AG04449 (cell line): ENCODE results near the gene NACC1.

ENCODE experiments used
- CTCF ChIA-PET: fragments of 350-600 bp; formaldehyde crosslinking; extraction: SDS; loops from one replicate; lab custom pipeline; 2021; ENCODE audit warnings: antibody characterized with exemption; lab: Yijun Ruan, JAX
- POLR2A ChIA-PET: fragments of 400-600, 350-600 bp; formaldehyde crosslinking; extraction: SDS; loops from one replicate; lab custom pipeline; 2020; ENCODE audit warnings: antibody characterized with exemption, inconsistent platforms; lab: Yijun Ruan, JAX
- DNase-seq: peaks from one replicate; pipeline ENCODE4 v3.0.0-alpha.2; 2010; ENCODE audit warnings: low read depth, low spot score
- H3K4me3 ChIP-seq: 2 replicates; pipeline ENCODE4 v1.5.1; 2011; ENCODE audit warnings: low read depth, mild to moderate bottlenecking, control low read depth, low read length
- TF ChIP-seq, protein P1 (sequence below): IDR thresholded peaks from one replicate; pipeline ENCODE4 v1.5.1; 2011; ENCODE audit warnings: mild to moderate bottlenecking, moderate library complexity, low read length, control low read depth, inconsistent platforms; ENCODE audit not compliant: insufficient read depth; ENCODE audit errors: missing control alignments

Gene NACC1

DNA sequence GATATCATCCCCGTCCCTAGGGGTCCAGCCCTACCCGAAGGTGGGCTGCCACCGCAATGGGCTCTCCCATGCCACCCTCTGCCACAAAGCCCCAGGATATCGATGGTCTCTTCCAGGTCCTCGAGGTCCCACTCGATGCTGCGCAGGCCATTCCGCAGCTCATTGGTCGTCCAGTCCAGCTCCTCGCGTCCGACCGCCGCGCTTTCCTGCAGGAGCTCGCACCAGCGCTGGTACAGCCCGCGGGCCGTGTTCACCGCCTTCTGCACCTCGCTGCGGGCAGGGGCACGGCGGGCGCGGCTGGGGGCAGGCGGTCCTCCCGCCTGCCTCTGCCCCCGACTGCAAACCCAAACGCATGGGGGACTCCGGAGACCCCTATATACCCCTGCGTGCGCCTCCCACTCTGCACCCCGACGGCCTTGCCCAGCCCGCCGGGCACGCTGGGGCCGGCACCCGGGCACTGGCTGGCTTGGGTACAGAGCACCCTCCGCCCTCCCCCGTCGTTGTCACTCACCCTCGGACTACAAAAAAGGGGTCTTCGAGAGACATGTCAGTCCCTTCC is 31.6 kb downstream of the NACC1 start:
- DNase-seq = no peak
- TF ChIP-seq, protein P1, sequence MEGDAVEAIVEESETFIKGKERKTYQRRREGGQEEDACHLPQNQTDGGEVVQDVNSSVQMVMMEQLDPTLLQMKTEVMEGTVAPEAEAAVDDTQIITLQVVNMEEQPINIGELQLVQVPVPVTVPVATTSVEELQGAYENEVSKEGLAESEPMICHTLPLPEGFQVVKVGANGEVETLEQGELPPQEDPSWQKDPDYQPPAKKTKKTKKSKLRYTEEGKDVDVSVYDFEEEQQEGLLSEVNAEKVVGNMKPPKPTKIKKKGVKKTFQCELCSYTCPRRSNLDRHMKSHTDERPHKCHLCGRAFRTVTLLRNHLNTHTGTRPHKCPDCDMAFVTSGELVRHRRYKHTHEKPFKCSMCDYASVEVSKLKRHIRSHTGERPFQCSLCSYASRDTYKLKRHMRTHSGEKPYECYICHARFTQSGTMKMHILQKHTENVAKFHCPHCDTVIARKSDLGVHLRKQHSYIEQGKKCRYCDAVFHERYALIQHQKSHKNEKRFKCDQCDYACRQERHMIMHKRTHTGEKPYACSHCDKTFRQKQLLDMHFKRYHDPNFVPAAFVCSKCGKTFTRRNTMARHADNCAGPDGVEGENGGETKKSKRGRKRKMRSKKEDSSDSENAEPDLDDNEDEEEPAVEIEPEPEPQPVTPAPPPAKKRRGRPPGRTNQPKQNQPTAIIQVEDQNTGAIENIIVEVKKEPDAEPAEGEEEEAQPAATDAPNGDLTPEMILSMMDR = no peak
- ChIA-PET CTCF (interaction anchor here (0.7 to 2.2 kb wide), 8 partner anchors 14 to 184 kb away, joined by 3 to 17 read pairs (median 4); partner anchors contain the start of gene NACC1), POLR2A (interaction anchor here (0.9 to 1.8 kb wide), 6 partner anchors 14 to 128 kb away, joined by 3 to 9 read pairs (median 6); no protein-coding TSS in a partner anchor)
- H3K4me3 ChIP-seq = peak overlapping the region; percentile 96

DNA sequence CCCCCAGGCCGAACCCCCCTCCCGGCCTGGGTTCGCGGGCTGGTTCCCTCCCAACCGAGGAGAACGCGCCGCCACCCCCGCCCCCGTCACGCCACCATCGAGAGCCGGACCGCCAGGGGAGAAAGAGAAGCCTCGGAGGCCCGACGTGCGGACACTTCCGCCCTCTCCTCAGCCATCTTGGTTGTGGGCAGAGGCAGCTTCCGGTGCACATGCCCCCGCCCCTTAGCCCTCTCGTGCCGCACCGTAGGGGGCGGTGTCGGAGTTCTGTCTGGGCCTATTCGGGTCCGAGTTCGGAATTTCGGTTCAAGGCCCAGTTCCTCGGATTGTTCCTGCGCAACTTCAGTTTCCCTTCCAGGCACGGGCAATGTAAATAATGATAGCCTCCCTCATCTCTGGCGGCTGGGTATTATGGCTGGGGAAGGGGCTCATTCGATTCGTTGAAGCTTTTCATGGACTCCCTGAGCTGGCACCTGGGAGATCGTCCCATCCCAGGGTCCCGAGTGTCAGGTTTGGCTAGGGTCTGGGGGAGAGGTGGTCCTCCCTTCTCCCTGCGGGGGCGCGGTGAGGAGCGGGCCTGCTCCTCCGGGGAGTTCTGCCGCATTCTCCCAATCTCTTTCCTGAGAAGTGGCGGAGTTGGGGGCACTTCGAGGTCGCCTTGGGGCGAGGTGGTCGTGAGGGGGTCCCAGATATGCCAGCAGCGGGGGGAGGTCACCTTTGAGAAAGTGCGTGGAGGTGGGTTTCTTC is 32.3 kb downstream of the NACC1 start, which contains the start of the genes IER2 and STX10:
TSS of gene IER2 (plus strand) at position 225 of the 744 bp plus-strand sequence. CDS start 2,776 bp downstream, outside the sequence.
TSS of gene STX10 (minus strand) at position 189 of the 744 bp plus-strand sequence. CDS start 202 bp downstream, outside the sequence.
- ChIA-PET POLR2A (interaction anchor here (1.2 to 1.8 kb wide), 5 partner anchors 13 to 111 kb away, joined by 5 to 9 read pairs (median 7); no protein-coding TSS in a partner anchor), CTCF (interaction anchor here (0.7 to 2.2 kb wide), 10 partner anchors 10 to 185 kb away, joined by 3 to 17 read pairs (median 4); partner anchors contain the start of gene NACC1)
- no peak for DNase-seq
- H3K4me3 ChIP-seq = peak within 1 kb of the TSS; percentile 96
- TF ChIP-seq, protein P1 = peak; percentile 68

DNA sequence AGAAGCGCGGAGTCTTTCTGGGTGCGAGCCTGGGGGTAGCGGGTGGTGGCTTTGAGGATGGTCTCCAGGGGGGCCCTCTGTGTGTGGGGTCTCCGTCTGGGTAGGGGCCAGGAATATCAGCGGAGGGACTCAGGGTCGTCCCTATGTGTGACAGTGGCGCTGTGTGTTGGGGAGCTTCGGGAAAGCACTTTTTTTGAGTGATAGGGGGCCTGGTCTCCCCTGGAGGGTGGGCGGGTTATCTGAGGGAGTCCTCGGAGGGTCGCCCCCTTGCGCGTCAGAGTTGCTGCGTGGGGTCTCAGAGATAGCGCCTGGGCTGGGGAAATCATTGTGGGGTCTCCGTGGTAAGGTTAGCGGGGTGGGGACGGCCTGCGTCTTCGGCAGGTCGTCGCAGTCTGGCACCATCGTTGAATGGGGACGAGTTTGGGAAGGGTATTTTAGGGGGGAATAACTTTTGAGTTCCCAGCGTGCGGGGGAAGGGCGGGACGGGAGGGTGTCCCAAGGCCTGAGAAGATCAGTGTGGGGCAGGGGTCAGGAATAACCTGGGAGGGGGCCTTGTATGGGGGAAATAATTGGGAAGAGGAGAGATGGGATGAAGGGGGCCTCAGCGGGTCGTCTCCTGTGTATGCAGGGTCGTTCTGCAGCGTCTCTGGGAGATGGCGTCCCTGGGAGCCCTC is 33.0 kb downstream of the NACC1 start:
- TF ChIP-seq, protein P1 = no peak
- CTCF ChIA-PET = interaction anchor here (0.7 to 2.2 kb wide), 7 partner anchors 10 to 186 kb away, joined by 3 to 17 read pairs (median 5); partner anchors contain the start of gene NACC1
- no peak for DNase-seq
- H3K4me3 ChIP-seq = peak overlapping the region; percentile 96
- POLR2A ChIA-PET = interaction anchor here (1.7 to 1.8 kb wide), 2 partner anchors 12 to 19 kb away, joined by 5 to 8 read pairs; no protein-coding TSS in a partner anchor

DNA sequence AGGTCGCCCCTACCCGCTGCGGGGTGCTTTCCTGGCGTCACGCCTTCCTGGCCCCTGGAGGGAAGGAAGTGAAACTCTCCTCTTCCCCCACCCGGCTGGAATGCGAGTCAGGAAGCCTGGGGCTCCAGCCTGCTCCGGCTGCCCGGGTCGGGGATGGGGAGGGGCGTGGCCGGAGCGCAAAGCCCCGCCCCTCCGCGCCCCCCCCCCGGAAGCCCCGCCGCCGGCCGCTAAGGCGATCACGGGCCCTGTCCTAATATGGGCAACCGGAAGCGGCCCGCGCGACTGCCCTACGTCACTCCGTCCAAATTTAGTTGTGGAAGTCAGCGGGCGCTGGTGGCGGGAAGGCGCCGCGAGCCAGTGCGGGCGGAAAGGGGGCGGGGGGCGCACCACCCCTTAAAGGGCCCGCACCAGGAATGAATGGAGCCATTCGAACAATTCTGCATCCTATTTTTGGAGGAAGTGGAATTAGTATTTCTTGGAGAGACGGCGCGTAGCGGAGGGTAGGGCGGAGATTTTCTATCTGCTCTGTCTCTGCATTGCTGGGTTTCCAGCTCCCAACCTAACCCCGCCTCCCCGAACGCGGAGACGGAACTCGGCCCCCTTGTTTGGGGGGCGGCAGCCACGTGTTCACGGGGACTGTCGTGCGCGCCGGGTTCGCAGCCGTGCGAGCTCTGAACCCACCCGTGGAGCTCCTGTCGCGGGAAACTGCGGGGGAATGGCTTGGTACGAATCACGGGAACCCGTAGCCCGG is 33.7 kb downstream of the NACC1 start:
- H3K4me3 ChIP-seq = peak overlapping the region; percentile 96
- no peak for DNase-seq
- TF ChIP-seq, protein P1 = peak; percentile 56
- ChIA-PET CTCF (interaction anchor here (0.6 to 1.8 kb wide), 9 partner anchors 12 to 186 kb away, joined by 3 to 9 read pairs (median 5); no protein-coding TSS in a partner anchor), POLR2A (interaction anchor here (0.7 to 2.2 kb wide), 12 partner anchors 9 to 218 kb away, joined by 3 to 32 read pairs (median 6); partner anchors contain the start of genes FARSA and NACC1)

DNA sequence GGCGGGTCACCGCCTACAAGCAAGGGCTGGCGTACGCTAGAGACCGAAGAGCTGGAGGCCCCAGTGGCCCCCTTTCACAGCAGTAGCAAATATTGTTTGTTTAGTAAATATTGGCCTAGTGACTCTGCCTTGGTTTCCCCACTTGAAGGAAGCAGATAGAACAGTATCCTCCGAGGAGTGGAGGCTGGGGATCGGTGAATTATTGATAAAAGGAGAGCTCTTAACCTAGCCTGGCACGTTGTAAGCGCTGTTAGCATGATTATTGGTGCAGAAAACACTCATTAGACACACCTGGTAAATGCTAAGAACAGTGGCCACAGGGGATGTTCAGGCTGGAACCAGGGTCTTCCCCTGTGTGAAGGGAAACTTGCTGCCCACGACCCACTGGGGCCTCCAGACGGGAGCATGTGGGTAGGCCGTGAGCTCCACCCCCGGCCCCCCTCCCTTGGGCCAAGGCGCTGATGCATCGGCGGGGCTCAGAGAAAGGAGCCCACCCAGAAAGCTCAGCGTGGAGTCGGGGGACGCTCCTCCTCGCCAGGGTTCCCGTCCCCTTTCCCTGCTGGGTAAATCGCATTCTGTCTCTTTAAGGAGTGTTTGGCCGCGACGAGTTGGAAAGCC is 34.4 kb downstream of the NACC1 start:
- H3K4me3 ChIP-seq = peak overlapping the region; percentile 96
- TF ChIP-seq, protein P1 = no peak
- no peak for DNase-seq
- ChIA-PET CTCF (interaction anchor here (0.6 to 1.8 kb wide), 9 partner anchors 11 to 187 kb away, joined by 3 to 9 read pairs (median 5); no protein-coding TSS in a partner anchor), POLR2A (interaction anchor here (0.6 to 2.2 kb wide), 17 partner anchors 10 to 364 kb away, joined by 3 to 32 read pairs (median 3); partner anchors contain the start of genes FARSA and NACC1)
